Hepatocyte (in vitro differentiated cells): ENCODE data around the gene DOHH. TPM values are rescaled to one million over a fixed set of nuclear protein-coding genes. Genes with fewer than 3 reads are reported as not detected.
A peak's percentile ranks its signal among the peaks of the same experiment; 100 is the strongest.

Experiments used
- DNase-seq: peaks from one replicate; pipeline ENCODE4 v3.0.0-alpha.2; 2016; ENCODE audit warnings: low spot score
- H2AFZ ChIP-seq: fragments of 200-600 bp; sonication (generic); 2 replicates; pipeline ENCODE4 v1.6.0; 2016; ENCODE audit warnings: antibody characterized with exemption, mild to moderate bottlenecking
- H3K27ac ChIP-seq: fragments of 200-600 bp; sonication (generic); 2 replicates; pipeline ENCODE4 v1.5.1; 2016; ENCODE audit warnings: mild to moderate bottlenecking
- H3K27me3 ChIP-seq: fragments of 200-600 bp; sonication (generic); 2 replicates; pipeline ENCODE4 v1.6.1; 2016
- H3K36me3 ChIP-seq: fragments of 200-600 bp; sonication (generic); replicated peaks from 2 replicates; pipeline ENCODE4 v1.5.1; 2016; ENCODE audit warnings: low read depth; ENCODE audit not compliant: insufficient read depth
- H3K4me1 ChIP-seq: fragments of 200-600 bp; sonication (generic); 2 replicates; pipeline ENCODE4 v1.5.1; 2016; ENCODE audit warnings: mild to moderate bottlenecking, moderate library complexity; ENCODE audit not compliant: insufficient read depth
- H3K4me2 ChIP-seq: fragments of 200-600 bp; sonication (generic); 2 replicates; pipeline ENCODE4 v1.6.0; 2016
- H3K4me3 ChIP-seq: fragments of 200-600 bp; sonication (generic); 2 replicates; pipeline ENCODE4 v1.5.1; 2016; ENCODE audit warnings: mild to moderate bottlenecking
- H3K79me2 ChIP-seq: fragments of 200-600 bp; sonication (generic); 2 replicates; pipeline ENCODE4 v1.6.0; 2017; ENCODE audit warnings: mild to moderate bottlenecking
- H3K9me2 ChIP-seq: fragments of 200-600 bp; sonication (generic); replicated peaks from 2 replicates; pipeline ENCODE4 v1.6.0; 2017; ENCODE audit warnings: mild to moderate bottlenecking; ENCODE audit not compliant: insufficient read depth
- H3K9me3 ChIP-seq: fragments of 200-600 bp; sonication (generic); 2 replicates; pipeline ENCODE4 v1.5.1; 2016; ENCODE audit warnings: low read depth, mild to moderate bottlenecking
- H4K20me1 ChIP-seq: fragments of 200-600 bp; sonication (generic); 2 replicates; pipeline ENCODE4 v1.6.0; 2016; ENCODE audit warnings: mild to moderate bottlenecking; ENCODE audit not compliant: insufficient read depth, poor library complexity, severe bottlenecking
- EZH2 ChIP-seq: fragments of 200-600 bp; sonication (generic); IDR thresholded peaks from 2 replicates; pipeline ENCODE4 v1.6.1; 2016; ENCODE audit warnings: antibody characterized with exemption, mild to moderate bottlenecking, borderline replicate concordance
- EZH2phosphoT487 ChIP-seq: fragments of 200-600 bp; sonication (generic); IDR thresholded peaks from one replicate; pipeline ENCODE4 v1.6.1; 2018; ENCODE audit warnings: antibody characterized with exemption, mild to moderate bottlenecking, low read depth, moderate library complexity; ENCODE audit not compliant: unreplicated experiment, severe bottlenecking
- WGBS: methylation state at CpG from one replicate; pipeline ENCODE4 v1.1.6; 2016; ENCODE audit warnings: low lambda C conversion rate; ENCODE audit errors: missing lambda C conversion rate; 5-methylcytosine and 5-hydroxymethylcytosine counted together
- polyA plus RNA-seq: library from polyadenylated mRNA; unstranded; fragments of >200 nt; fragmentation: Nextera tagmentation; extraction: Ambion mirVana; gene quantifications from 2 replicates; pipeline ENCODE4 v1.2.1, GENCODE V29; 2016
- total RNA-seq: library from RNA; depleted of rRNA; stranded (reverse); fragments of >200 nt; gene quantifications from 2 replicates; pipeline ENCODE4 v1.2.3, GENCODE V29; 2014
- TF ChIP-seq, protein P1 (sequence below): fragments of 200-600 bp; sonication (generic); IDR thresholded peaks from 2 replicates; pipeline ENCODE4 v1.5.1; 2016; ENCODE audit warnings: antibody characterized with exemption, mild to moderate bottlenecking; ENCODE audit not compliant: poor library complexity

DOHH gene
- total and polyA plus RNA-seq, 2 experiments from 2014 or later, result 14.9 to 17.6 TPM

DNA sequence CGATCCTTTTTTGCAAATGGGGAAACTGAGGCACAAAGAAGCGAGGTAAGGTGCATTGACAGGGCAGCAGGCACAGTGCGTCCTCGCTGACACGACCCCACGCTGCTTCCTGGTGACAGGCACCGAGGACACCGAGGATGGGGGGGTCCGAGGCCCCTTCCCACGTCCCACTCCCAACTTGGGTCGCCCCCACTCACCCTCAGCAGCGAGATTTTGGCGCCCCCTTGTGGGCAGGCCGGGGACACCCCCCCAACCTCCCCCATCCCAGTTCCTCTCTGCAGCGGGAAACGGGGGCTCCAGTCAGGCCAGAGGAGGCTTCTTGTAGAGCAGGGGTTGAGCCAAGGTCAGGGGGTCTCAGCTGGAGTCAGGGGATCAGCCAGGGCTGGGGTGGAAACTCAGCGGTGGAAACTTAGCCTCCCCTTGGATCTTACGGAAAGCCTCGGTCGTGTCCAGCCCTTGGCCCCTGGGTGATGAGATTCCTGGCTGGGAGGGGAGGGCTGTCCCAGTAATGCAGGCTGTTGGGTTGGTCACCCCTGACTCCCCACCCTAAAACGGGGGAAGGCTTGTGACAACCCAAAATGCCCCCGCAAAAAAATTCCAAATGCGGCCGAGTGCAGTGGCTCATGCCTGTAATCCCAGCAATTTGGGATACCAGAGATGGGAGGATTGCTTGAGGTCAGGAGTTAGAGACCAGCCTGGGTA is 28.4 kb downstream of the DOHH start:
- Histone ChIP-seq H3K9me3 (no peaks in the 10 kb centered on the region), H3K27me3 (no peaks in the 10 kb centered on the region), H3K79me2 (no peaks in the 10 kb centered on the region), H4K20me1 (no peaks in the 10 kb centered on the region), H3K4me3 (no peak overlapping the region), H3K4me2 (no peak overlapping the region), H3K27ac (no peak overlapping the region), H3K9me2 (no peaks in the 10 kb centered on the region), H3K4me1 (peaks cover 19% of the 10 kb centered on the region), H2AFZ (no peak overlapping the region), H3K36me3 (no peaks in the 10 kb centered on the region)
- no peak for DNase-seq
- TF ChIP-seq EZH2phosphoT487 (no peak), EZH2 (no peak)
- TF ChIP-seq, protein P1, sequence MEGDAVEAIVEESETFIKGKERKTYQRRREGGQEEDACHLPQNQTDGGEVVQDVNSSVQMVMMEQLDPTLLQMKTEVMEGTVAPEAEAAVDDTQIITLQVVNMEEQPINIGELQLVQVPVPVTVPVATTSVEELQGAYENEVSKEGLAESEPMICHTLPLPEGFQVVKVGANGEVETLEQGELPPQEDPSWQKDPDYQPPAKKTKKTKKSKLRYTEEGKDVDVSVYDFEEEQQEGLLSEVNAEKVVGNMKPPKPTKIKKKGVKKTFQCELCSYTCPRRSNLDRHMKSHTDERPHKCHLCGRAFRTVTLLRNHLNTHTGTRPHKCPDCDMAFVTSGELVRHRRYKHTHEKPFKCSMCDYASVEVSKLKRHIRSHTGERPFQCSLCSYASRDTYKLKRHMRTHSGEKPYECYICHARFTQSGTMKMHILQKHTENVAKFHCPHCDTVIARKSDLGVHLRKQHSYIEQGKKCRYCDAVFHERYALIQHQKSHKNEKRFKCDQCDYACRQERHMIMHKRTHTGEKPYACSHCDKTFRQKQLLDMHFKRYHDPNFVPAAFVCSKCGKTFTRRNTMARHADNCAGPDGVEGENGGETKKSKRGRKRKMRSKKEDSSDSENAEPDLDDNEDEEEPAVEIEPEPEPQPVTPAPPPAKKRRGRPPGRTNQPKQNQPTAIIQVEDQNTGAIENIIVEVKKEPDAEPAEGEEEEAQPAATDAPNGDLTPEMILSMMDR, result peak; percentile 64
- WGBS, result 48% methylated on average over 24 of the region's 24 CpGs

DNA sequence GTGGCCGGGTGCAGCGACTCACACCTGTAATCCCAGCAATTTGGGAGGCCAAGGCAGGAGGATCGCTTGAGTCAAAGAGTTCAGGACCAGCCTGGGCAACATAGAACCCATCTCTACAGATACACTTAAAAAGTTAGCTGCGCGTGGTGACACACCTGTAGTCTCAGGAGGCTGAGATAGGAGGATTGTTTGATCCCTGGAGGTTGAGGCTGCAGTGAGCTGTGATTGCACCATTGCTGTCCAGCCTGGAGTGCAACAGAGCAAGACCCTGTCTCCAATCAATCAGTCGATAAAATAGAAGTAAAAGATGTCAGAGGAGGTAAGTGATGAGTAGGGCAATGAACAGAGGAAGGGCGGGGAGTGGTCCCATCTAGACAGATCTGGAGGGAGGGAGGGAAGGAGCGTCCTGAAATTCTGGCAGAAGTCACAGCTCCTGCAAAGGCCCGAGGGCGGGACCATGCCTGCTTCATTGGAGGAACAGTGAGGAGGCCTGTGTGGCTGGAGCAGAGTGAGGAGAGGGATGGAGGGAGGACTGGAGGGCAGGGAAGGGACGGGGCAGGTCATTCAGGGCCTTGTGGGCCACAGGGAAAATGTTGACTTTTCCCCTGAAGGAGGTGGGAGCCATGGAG is 29.9 kb downstream of the DOHH start:
- Histone ChIP-seq H3K9me3 (no peaks in the 10 kb centered on the region), H3K27me3 (peaks cover 5% of the 10 kb centered on the region), H3K36me3 (no peaks in the 10 kb centered on the region), H3K4me3 (no peak overlapping the region), H3K9me2 (no peaks in the 10 kb centered on the region), H4K20me1 (no peaks in the 10 kb centered on the region), H3K79me2 (no peaks in the 10 kb centered on the region), H2AFZ (no peak overlapping the region), H3K4me1 (peaks cover 19% of the 10 kb centered on the region), H3K4me2 (no peak overlapping the region), H3K27ac (no peak overlapping the region)
- no peak for DNase-seq
- WGBS, result 84% methylated on average over 8 of the region's 11 CpGs
- TF ChIP-seq EZH2, result no peak
- no peak for TF ChIP-seq EZH2phosphoT487
- TF ChIP-seq, protein P1, result no peak

DNA sequence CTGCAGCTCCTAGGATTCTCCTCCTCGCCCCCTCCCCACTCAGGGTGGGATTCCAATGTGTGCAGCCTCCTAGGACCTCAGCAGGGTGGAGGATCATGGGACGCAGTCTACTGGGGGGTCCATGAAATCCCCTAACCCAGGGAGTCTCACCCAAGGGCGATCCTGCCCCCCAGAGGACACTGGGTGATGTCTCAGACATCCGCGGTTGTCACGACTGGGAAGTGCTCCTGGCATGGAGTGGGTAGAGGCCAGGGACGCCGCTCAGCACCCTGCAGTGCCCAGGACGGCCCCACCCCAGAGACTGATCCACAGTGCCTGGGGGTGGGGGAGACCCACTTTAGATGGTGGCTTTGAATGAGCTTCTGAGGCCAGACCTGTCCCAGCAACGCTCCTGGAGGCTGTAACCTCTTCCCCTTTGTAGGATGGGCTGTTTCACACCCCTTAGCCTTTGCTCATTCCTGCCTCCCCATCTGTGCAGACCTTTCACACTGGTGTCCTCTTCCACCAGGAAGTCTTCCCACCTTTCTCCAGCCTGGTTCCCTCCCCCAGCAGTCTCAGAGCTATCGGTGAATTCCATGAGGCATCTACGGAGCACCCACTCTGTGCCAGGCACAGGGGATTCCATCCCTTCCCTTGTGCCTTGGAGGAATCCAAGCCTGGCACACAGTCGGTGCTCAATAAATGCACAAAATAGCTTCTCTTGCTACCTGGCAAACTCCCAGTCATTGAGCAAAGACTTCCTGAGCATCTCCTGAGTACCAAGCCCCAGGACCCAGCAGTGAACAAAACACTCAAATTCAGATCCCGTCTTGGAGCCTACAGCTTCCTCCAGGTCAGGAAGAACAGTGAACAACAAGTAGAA is 30.6 kb downstream of the DOHH start:
- H3K79me2 ChIP-seq, result no peaks in the 10 kb centered on the region
- H3K9me3 ChIP-seq, result no peaks in the 10 kb centered on the region
- WGBS, result 60% methylated on average over 14 of the region's 14 CpGs
- H2AFZ ChIP-seq, result no peak overlapping the region
- no peaks in the 10 kb centered on the region for H3K36me3 ChIP-seq
- no peak overlapping the region for H3K4me2 ChIP-seq
- DNase-seq, result no peak
- no peak overlapping the region for H3K27ac ChIP-seq
- no peaks in the 10 kb centered on the region for H3K9me2 ChIP-seq
- peaks cover 19% of the 10 kb centered on the region for H3K4me1 ChIP-seq
- H3K27me3 ChIP-seq, result peaks cover 6% of the 10 kb centered on the region
- no peak for TF ChIP-seq EZH2
- no peak for TF ChIP-seq EZH2phosphoT487
- TF ChIP-seq, protein P1, result peak; percentile 10
- H4K20me1 ChIP-seq, result no peaks in the 10 kb centered on the region
- no peak overlapping the region for H3K4me3 ChIP-seq
